Measurements from ENCODE around the gene NELFA. TPM values are rescaled to one million over a fixed set of nuclear protein-coding genes. Genes with fewer than 3 reads are reported as not detected.
"Not testable (repeated sequence)": the region's sequence is repeated elsewhere in the genome, so short reads cannot be mapped to it uniquely, and the experiment has no call there.

NELFA gene
- total RNA-seq, 1 experiment from 2014 or later = 22.6 TPM

DNA sequence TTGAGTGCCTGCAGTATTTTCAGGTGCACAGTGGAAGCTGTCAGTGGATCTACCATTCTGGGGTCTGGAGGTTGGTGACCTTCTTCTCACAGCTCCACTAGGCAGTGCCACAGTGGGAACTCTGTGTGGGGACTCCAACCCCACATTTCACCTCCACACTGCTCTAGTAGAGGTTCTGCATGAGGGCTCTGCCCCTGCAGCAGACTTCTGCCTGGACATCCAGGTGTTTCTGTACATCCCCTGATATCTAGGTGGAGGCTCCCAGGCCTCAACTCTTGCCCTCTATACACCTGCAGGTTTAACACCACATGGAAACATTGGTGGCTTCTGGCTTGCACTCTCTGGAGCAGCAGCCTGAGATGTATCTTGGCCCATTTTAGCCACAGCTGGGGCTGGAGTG, 17.0 kb upstream of the NELFA start:
- H3K9ac ChIP-seq (ENCODE audit: low read length) = no peak overlapping the region
- no peak overlapping the region for H3K27ac ChIP-seq (ENCODE audit: low read length)
- H3K9me3 ChIP-seq (ENCODE audit: low read length) = 0 out of 2 replicates have a peak, but pooled peaks cover 3% of the 10 kb centered on the region
- H3K9me2 ChIP-seq (replicated peaks; ENCODE audit: insufficient read depth, low read length) = no peaks in the 10 kb centered on the region
- DNase-seq = no peak
- no peak overlapping the region for H2AFZ ChIP-seq (ENCODE audit: low read length)
- H3K4me2 ChIP-seq (ENCODE audit: low read depth, low read length, poor library complexity, severe bottlenecking) = no peak overlapping the region
- no peaks in the 10 kb centered on the region for H3K27me3 ChIP-seq (ENCODE audit: low read length)
- H3K36me3 ChIP-seq (ENCODE audit: insufficient read depth, low read length) = no peaks in the 10 kb centered on the region
- H3K4me3 ChIP-seq (ENCODE audit: low read length) = no peak overlapping the region
- no peaks in the 10 kb centered on the region for H4K20me1 ChIP-seq (ENCODE audit: insufficient read depth, low read depth, low read length)
- H3K4me1 ChIP-seq (ENCODE audit: low read length) = no peaks in the 10 kb centered on the region
- H3K79me2 ChIP-seq (ENCODE audit: low read length) = no peaks in the 10 kb centered on the region

DNA sequence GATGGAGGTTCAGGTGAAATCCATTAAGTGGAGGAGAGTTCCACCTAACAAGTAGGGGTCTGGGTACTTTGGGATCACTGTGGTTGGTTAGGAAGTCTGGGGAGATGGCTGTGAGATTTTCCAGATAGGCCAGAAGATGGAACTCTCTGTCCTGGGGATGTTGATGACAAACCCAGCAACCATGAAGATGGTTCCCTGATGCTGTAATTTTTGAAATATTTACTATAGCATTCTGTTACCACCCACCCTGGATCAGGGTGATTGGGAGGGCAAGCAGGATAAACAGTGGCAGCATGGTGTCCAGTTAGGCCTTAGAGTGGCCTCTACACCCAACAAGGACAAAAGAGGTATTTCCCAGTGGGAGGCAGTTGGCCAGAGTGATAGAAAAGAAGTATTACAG, 15.9 kb upstream of the NELFA start:
- DNase-seq = no peak
- Histone ChIP-seq H3K4me1 (ENCODE audit: low read length) (no peaks in the 10 kb centered on the region), H2AFZ (ENCODE audit: low read length) (no peak overlapping the region), H4K20me1 (ENCODE audit: insufficient read depth, low read depth, low read length) (no peaks in the 10 kb centered on the region), H3K4me3 (ENCODE audit: low read length) (no peak overlapping the region), H3K9me3 (ENCODE audit: low read length) (0 out of 2 replicates have a peak, but pooled peaks cover 3% of the 10 kb centered on the region), H3K4me2 (ENCODE audit: low read depth, low read length, poor library complexity, severe bottlenecking) (no peak overlapping the region), H3K9ac (ENCODE audit: low read length) (no peak overlapping the region), H3K79me2 (ENCODE audit: low read length) (no peaks in the 10 kb centered on the region), H3K27me3 (ENCODE audit: low read length) (no peaks in the 10 kb centered on the region), H3K9me2 (replicated peaks; ENCODE audit: insufficient read depth, low read length) (no peaks in the 10 kb centered on the region), H3K27ac (ENCODE audit: low read length) (no peak overlapping the region), H3K36me3 (ENCODE audit: insufficient read depth, low read length) (no peaks in the 10 kb centered on the region)

DNA sequence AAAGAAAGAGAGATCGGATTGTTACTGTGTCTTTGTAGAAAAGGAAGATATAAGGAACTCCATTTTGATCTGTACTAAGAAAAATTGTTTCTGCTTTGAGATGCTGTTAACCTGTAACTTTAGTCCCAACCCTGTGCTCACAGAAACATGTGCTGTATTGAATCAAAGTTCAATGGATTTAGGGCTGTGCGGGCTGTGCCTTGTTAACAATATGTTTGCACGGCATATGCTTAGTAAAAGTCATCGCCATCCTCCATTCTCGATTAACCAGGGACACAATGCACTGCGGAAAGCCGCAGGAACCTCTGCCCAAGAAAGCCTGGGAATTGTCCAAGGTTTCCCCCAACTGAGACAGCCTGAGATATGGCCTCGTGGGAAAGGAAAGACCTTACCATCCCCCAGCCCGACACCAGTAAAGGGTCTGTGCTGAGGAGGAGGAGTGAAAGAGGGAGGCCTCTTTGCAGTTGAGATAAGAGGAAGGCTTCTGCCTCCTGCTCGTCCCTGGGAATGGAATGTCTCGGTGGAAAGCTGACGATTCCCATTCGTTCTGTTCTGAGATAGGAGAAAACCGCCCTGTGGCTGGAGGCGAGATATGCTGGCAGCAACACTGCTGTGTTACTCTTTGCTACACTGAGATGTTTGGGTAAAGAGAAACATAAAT, 12.7 kb upstream of the NELFA start:
- H3K4me1 ChIP-seq (ENCODE audit: low read length); H3K9ac ChIP-seq (ENCODE audit: low read length); H3K36me3 ChIP-seq (ENCODE audit: insufficient read depth, low read length); H4K20me1 ChIP-seq (ENCODE audit: insufficient read depth, low read depth, low read length); H3K4me2 ChIP-seq (ENCODE audit: low read depth, low read length, poor library complexity, severe bottlenecking); H3K4me3 ChIP-seq (ENCODE audit: low read length); H3K27me3 ChIP-seq (ENCODE audit: low read length); H3K79me2 ChIP-seq (ENCODE audit: low read length); H3K27ac ChIP-seq (ENCODE audit: low read length); H3K9me3 ChIP-seq (ENCODE audit: low read length); H3K9me2 ChIP-seq (replicated peaks; ENCODE audit: insufficient read depth, low read length); H2AFZ ChIP-seq (ENCODE audit: low read length): not testable (repeated sequence)
- peak; percentile 14 for DNase-seq

DNA sequence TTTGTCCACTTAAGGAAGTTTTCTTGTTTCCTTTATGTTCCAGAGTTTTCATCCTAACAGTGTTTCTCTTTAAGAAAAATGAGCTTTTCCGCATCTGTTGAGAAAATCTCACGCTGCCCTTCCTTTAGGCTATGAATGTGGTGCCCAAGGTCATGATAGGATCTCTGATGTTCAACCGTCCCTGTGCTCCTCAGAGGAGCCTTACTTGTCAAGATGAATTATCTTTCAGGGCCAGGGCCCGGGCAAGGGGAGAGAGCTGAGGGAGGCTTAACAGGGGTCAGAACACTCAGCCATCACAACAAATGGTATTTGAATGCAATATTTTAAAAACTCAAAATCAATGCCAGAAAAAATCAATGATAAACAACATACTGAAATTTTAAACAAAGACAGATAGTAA, 6.2 kb upstream of the NELFA start:
- Histone ChIP-seq H3K27me3 (ENCODE audit: low read length) (no peaks in the 10 kb centered on the region), H3K9ac (ENCODE audit: low read length) (no peak overlapping the region), H3K4me3 (ENCODE audit: low read length) (no peak overlapping the region), H3K4me1 (ENCODE audit: low read length) (peaks cover 2% of the 10 kb centered on the region), H3K9me3 (ENCODE audit: low read length) (no peaks in the 10 kb centered on the region), H3K9me2 (replicated peaks; ENCODE audit: insufficient read depth, low read length) (no peaks in the 10 kb centered on the region), H3K27ac (ENCODE audit: low read length) (no peak overlapping the region), H4K20me1 (ENCODE audit: insufficient read depth, low read depth, low read length) (no peaks in the 10 kb centered on the region), H3K79me2 (ENCODE audit: low read length) (no peaks in the 10 kb centered on the region), H2AFZ (ENCODE audit: low read length) (no peak overlapping the region), H3K4me2 (ENCODE audit: low read depth, low read length, poor library complexity, severe bottlenecking) (no peak overlapping the region), H3K36me3 (ENCODE audit: insufficient read depth, low read length) (no peaks in the 10 kb centered on the region)
- DNase-seq = no peak

DNA sequence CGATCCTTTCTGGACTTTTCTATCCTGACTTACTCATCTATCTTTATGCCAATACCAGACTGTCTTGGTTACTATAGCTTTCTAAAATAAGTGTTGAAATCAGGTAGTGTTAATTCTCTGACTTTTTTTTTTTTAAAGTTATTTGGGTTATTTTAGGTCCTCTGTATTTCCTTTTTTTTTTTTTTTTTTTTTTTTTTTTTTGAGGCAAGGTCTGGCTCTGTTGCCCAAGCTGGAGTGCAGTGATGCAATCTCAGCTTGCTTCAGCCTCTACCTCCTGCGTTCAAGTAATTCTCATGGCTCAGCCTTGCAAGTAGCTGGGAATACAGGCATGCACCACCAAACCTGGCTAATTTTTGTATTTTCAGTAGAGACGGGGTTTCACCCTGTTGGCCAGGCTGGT, 2.8 kb upstream of the NELFA start:
- DNase-seq = no peak
- Histone ChIP-seq H3K27ac (ENCODE audit: low read length) (no peak overlapping the region), H3K9ac (ENCODE audit: low read length) (no peak overlapping the region), H3K9me3 (ENCODE audit: low read length) (no peaks in the 10 kb centered on the region), H3K4me1 (ENCODE audit: low read length) (peaks cover 20% of the 10 kb centered on the region), H3K9me2 (replicated peaks; ENCODE audit: insufficient read depth, low read length) (no peaks in the 10 kb centered on the region), H4K20me1 (ENCODE audit: insufficient read depth, low read depth, low read length) (peaks cover 8% of the 10 kb centered on the region), H3K79me2 (ENCODE audit: low read length) (peaks cover 23% of the 10 kb centered on the region), H3K36me3 (ENCODE audit: insufficient read depth, low read length) (0 out of 2 replicates have a peak, but pooled peaks cover 8% of the 10 kb centered on the region), H3K27me3 (ENCODE audit: low read length) (no peaks in the 10 kb centered on the region), H3K4me3 (ENCODE audit: low read length) (no peak overlapping the region), H3K4me2 (ENCODE audit: low read depth, low read length, poor library complexity, severe bottlenecking) (no peak overlapping the region), H2AFZ (ENCODE audit: low read length) (no peak overlapping the region)

DNA sequence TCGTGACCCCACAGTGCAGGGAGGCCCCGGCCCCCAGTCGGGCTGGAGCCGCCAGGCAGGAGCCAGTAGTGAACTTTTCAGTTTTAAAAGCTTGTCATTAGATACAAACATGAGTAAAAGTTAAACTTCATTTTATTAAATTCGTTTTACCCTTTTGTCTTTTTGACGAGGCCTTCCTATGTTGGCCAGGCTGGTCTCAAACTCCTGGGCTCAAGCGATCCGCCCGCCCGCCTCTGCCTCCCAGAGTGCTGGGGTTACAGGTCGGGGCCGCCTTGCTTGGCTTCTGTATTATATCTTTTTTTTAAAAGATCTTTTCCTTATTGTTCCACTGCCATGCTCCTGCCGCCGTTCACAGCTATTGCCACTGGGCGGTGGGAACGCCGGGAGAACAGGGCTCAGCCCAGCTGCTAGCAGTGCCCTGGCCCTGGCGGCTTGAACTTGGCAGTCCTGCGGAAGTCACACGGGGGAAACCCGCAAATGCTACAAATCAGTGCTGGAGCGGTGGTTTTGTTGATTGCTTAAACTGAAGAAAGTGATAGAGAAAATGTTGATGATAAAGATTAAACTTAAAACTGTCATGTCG, 968 bp upstream of the NELFA start:
- H2AFZ ChIP-seq (ENCODE audit: low read length) = peak overlapping the region; percentile 97
- peak overlapping the region; percentile 93 for H3K4me2 ChIP-seq (ENCODE audit: low read depth, low read length, poor library complexity, severe bottlenecking)
- H3K9me3 ChIP-seq (ENCODE audit: low read length) = no peaks in the 10 kb centered on the region
- H3K27me3 ChIP-seq (ENCODE audit: low read length) = no peaks in the 10 kb centered on the region
- peaks cover 20% of the 10 kb centered on the region for H3K4me1 ChIP-seq (ENCODE audit: low read length)
- peaks cover 25% of the 10 kb centered on the region for H3K36me3 ChIP-seq (ENCODE audit: insufficient read depth, low read length)
- H3K9me2 ChIP-seq (replicated peaks; ENCODE audit: insufficient read depth, low read length) = no peaks in the 10 kb centered on the region
- no peak overlapping the region for H3K27ac ChIP-seq (ENCODE audit: low read length)
- H3K79me2 ChIP-seq (ENCODE audit: low read length) = peaks cover 41% of the 10 kb centered on the region
- H3K9ac ChIP-seq (ENCODE audit: low read length) = peak overlapping the region; percentile 98
- peak overlapping the region; percentile 95 for H3K4me3 ChIP-seq (ENCODE audit: low read length)
- DNase-seq = peak; percentile 46
- H4K20me1 ChIP-seq (ENCODE audit: insufficient read depth, low read depth, low read length) = peaks cover 15% of the 10 kb centered on the region

DNA sequence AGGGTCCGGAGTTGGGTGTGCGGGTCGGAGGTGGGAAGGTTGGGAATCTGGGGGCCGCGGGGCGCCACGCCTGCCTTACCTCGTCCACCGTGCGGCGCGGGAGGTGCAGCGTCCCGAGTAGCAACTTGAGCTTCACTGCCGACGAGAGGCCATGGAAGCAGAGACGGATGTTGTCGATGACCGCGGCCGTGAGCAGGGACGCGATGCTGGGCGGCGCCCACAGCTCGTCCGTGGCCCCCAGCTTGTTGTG, 178 bp downstream of the NELFA start:
- Histone ChIP-seq H3K9ac (ENCODE audit: low read length) (peak overlapping the region; percentile 98), H3K9me3 (ENCODE audit: low read length) (no peaks in the 10 kb centered on the region), H3K79me2 (ENCODE audit: low read length) (peaks cover 52% of the 10 kb centered on the region), H3K9me2 (replicated peaks; ENCODE audit: insufficient read depth, low read length) (no peaks in the 10 kb centered on the region), H3K4me3 (ENCODE audit: low read length) (peak overlapping the region; percentile 95), H3K4me2 (ENCODE audit: low read depth, low read length, poor library complexity, severe bottlenecking) (peak overlapping the region; percentile 93), H3K36me3 (ENCODE audit: insufficient read depth, low read length) (peaks cover 30% of the 10 kb centered on the region), H3K27me3 (ENCODE audit: low read length) (no peaks in the 10 kb centered on the region), H4K20me1 (ENCODE audit: insufficient read depth, low read depth, low read length) (peaks cover 15% of the 10 kb centered on the region), H3K4me1 (ENCODE audit: low read length) (peaks cover 20% of the 10 kb centered on the region), H2AFZ (ENCODE audit: low read length) (peak overlapping the region; percentile 97; the same call in 1 of the 2 replicates), H3K27ac (ENCODE audit: low read length) (peak overlapping the region; percentile 84)
- DNase-seq = no peak

DNA sequence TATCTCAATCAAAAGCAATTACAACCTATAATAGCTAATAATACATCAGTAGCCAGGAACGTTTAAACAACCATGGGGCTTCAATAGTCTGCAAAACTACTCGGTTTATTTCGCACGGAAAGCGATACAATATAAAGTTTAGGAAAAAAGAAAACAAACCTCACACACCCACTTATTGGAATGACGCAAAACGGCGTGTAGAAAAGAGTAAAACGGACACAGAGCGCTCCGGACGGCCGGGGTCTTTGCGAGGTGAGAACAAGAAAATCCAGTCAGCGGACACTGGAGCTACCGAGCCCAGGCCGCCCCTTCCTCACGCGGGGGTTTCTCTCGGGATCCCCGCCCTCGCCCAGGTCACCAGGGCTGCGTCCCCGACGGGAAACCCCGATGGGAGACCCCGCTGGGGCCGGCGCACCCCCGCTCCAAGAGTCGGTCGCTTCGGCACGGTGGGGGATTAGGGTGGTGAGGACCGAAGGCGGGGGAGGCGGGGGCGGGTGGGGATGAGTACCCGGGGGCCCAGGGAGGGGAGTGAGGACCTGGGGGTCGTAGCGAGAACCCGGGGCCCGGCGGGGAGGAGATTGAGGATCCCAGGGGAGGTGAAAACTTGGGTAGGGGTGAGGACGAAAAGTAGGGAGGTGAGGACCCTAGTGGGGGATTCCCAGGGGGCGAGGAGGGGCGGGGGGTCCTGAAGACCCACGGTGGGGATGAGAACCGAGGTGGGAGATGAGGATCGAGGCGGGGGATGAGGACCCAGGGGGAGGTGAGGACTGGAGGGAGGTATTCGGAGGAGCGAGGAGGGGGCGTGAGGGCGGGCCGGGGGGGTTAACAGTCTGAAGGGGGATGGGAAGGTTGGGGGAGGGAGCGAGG, 737 bp downstream of the NELFA start:
- H3K27me3 ChIP-seq (ENCODE audit: low read length) = no peaks in the 10 kb centered on the region
- no peak overlapping the region for H2AFZ ChIP-seq (ENCODE audit: low read length)
- peak; percentile 39 for DNase-seq
- H3K9ac ChIP-seq (ENCODE audit: low read length) = peak overlapping the region; percentile 98
- peaks cover 20% of the 10 kb centered on the region for H3K4me1 ChIP-seq (ENCODE audit: low read length)
- peak overlapping the region; percentile 95 for H3K4me3 ChIP-seq (ENCODE audit: low read length)
- H3K4me2 ChIP-seq (ENCODE audit: low read depth, low read length, poor library complexity, severe bottlenecking) = peak overlapping the region; percentile 93
- H3K9me3 ChIP-seq (ENCODE audit: low read length) = no peaks in the 10 kb centered on the region
- no peaks in the 10 kb centered on the region for H3K9me2 ChIP-seq (replicated peaks; ENCODE audit: insufficient read depth, low read length)
- 0 out of 2 replicates have a peak overlapping the region, but pooled peaks have one; percentile 34 for H3K27ac ChIP-seq (ENCODE audit: low read length)
- peaks cover 57% of the 10 kb centered on the region for H3K79me2 ChIP-seq (ENCODE audit: low read length)
- H4K20me1 ChIP-seq (ENCODE audit: insufficient read depth, low read depth, low read length) = peaks cover 15% of the 10 kb centered on the region
- peaks cover 35% of the 10 kb centered on the region for H3K36me3 ChIP-seq (ENCODE audit: insufficient read depth, low read length)

All from Karpas-422 (cell line).